A549 (cell line): ENCODE results near the gene IFNA8. TPM values are rescaled to one million over a fixed set of nuclear protein-coding genes. Genes with fewer than 3 reads are reported as not detected.

Experiments used
- ATAC-seq, 2 experiments: fragments of 200-7000 bp in 1 of 2; fragments of >200 bp in 1 of 2; cut with Nextera tagmentation in 1 of 2; cut with Tn5 transposase in 1 of 2; 3 replicates each; pipeline versions ENCODE4 v1.8.0 to v1.9.1; 2018 to 2020; ENCODE audit warnings: mild to moderate bottlenecking in 1 of 2, moderate library complexity in 1 of 2
- CTCF ChIA-PET: fragments of 300-600 bp; sonication (Branson Sonifier 250); formaldehyde crosslinking; extraction: SDS; loops from one replicate; lab custom pipeline; 2021; ENCODE audit warnings: antibody characterized with exemption, inconsistent platforms; lab: Yijun Ruan, JAX
- POLR2A ChIA-PET: fragments of 350-600 bp; formaldehyde crosslinking; extraction: SDS; loops from one replicate; lab custom pipeline; 2021; ENCODE audit warnings: antibody characterized with exemption, inconsistent platforms; lab: Yijun Ruan, JAX
- DNase-seq, 2 experiments: peaks; one replicate each; pipeline versions ENCODE4 v3.0.0 to v3.0.0-alpha.2; 2011 to 2016; ENCODE audit warnings: low read depth in 1 of 2, low spot score in 1 of 2
- FAIRE-seq: peaks from 2 replicates; lab custom pipeline; 2011; peaks lifted over from hg19 to GRCh38; lab: Jason Lieb, UNC
- H3K27ac ChIP-seq, 2 experiments: fragments of >200 bp; sonication (Bioruptor Twin); formaldehyde crosslinking; 3 replicates each; pipeline ENCODE4 v1.5.1; 2016 to 2017
- H3K4me1 ChIP-seq: fragments of >200 bp; sonication (Bioruptor Twin); formaldehyde crosslinking; 3 replicates; pipeline ENCODE4 v1.6.1; 2016
- H3K4me2 ChIP-seq: fragments of >200 bp; sonication (Bioruptor Twin); formaldehyde crosslinking; 3 replicates; pipeline ENCODE4 v1.6.1; 2016
- H3K4me3 ChIP-seq: fragments of >200 bp; sonication (Bioruptor Twin); formaldehyde crosslinking; 3 replicates; pipeline ENCODE4 v1.5.1; 2016
- H3K9me3 ChIP-seq: fragments of >200 bp; sonication (Bioruptor Twin); formaldehyde crosslinking; 3 replicates; pipeline ENCODE4 v1.6.1; 2016
- CHD4 ChIP-seq: fragments of 200-600 bp; sonication (generic); IDR thresholded peaks from 2 replicates; pipeline ENCODE4 v1.6.1; 2016; ENCODE audit warnings: antibody characterized with exemption, mild to moderate bottlenecking, borderline replicate concordance
- CTCF ChIP-seq: fragments of >200 bp; sonication (Bioruptor Twin); formaldehyde crosslinking; IDR thresholded peaks from 3 replicates; pipeline ENCODE4 v1.5.1; 2016
- HEYL ChIP-seq: fragments of 250-450 bp; sonication (Bioruptor Pico); IDR thresholded peaks from 2 replicates; pipeline ENCODE4 v1.8.0; 2021; ENCODE audit warnings: mild to moderate bottlenecking, moderate library complexity
- RAD21 ChIP-seq, 2 experiments: fragments of >200 bp in 1 of 2; sonication (Bioruptor Twin) in 1 of 2; formaldehyde crosslinking in 1 of 2; IDR thresholded peaks in 1 of 2; conservative IDR thresholded peaks in 1 of 2; 2 replicates in 1 of 2; 3 replicates in 1 of 2; pipeline ENCODE4 v1.6.1; 2012 to 2018; ENCODE audit warnings: inconsistent platforms in 1 of 2
- SMC3 ChIP-seq: fragments of >200 bp; sonication (Bioruptor Twin); formaldehyde crosslinking; IDR thresholded peaks from 3 replicates; pipeline ENCODE4 v1.6.1; 2018; ENCODE audit warnings: inconsistent platforms
- polyA plus RNA-seq, 4 experiments: library from polyadenylated mRNA; depleted of rRNA in 3 of 4; stranded (reverse); fragments of >200 nt; fragmentation: RNase III in 1 of 4; extraction: RNeasy Plus Mini Kit Qiagen cat#74134 plus additional on column Dnase treatment in 1 of 4; gene quantifications; 2 replicates in 3 of 4; 3 replicates in 1 of 4; pipeline ENCODE4 v1.2.3, GENCODE V29; 2011 to 2017

The IFNA8 gene
- polyA plus RNA-seq, 2 of the 4 experiments (the other 2 are of a cell fraction) = not detected

- H3K4me3 ChIP-seq = no peak overlapping the region
- H3K27ac ChIP-seq = no peak overlapping the region
- no peak for FAIRE-seq
- ChIA-PET CTCF (interaction anchor here (1.0 to 1.4 kb wide), 4 partner anchors 10 to 21 kb away, joined by 3 to 5 read pairs (median 4); no protein-coding TSS in a partner anchor), POLR2A (no interaction called here)
- H3K9me3 ChIP-seq = no peaks in the 10 kb centered on the region
- peak; percentile 88 to 94 for ATAC-seq
- peaks cover 8% of the 10 kb centered on the region; the same call in 1 of the 3 replicates for H3K4me1 ChIP-seq
- TF ChIP-seq SMC3 (0 out of 3 replicates have a peak, but pooled peaks have one; percentile 29), CTCF (peak; percentile 27; the same call in 2 of the 3 replicates), HEYL (CRISPR knock-in tag) (no peak), RAD21 (conservative IDR thresholded peaks at IDR 0.05 in 1 of 2, IDR thresholded peaks at IDR 0.05 in 1 of 2) (peak; percentile 25 to 71; a peak in 4 of 5 replicates), CHD4 (no peak)
- H3K4me2 ChIP-seq = no peak overlapping the region
- DNase-seq = peak; percentile 12 to 48
Measured at GRCh38 chr9:21455320-21455719, 46.4 kb downstream of the IFNA8 start.

Other genes starting within 250 kb of the IFNA8 start
- gene IFNA21, start 242.5 kb upstream of the IFNA8 start, polyA plus RNA-seq (2011; rRNA removed) = not detected in 2 replicates
- gene IFNA21, start 242.5 kb upstream of the IFNA8 start, polyA plus RNA-seq (2017; fragmentation: RNase III; extraction: RNeasy Plus Mini Kit Qiagen cat#74134 plus additional on column Dnase treatment) = not detected in 3 replicates
- gene IFNA4, start 221.5 kb upstream of the IFNA8 start, polyA plus RNA-seq (2011; rRNA removed) = not detected in 2 replicates
- gene IFNA4, start 221.5 kb upstream of the IFNA8 start, polyA plus RNA-seq (2017; fragmentation: RNase III; extraction: RNeasy Plus Mini Kit Qiagen cat#74134 plus additional on column Dnase treatment) = not detected in 3 replicates
- gene IFNA7, start 206.9 kb upstream of the IFNA8 start, polyA plus RNA-seq (2011; rRNA removed) = not detected in 2 replicates
- gene IFNA7, start 206.9 kb upstream of the IFNA8 start, polyA plus RNA-seq (2017; fragmentation: RNase III; extraction: RNeasy Plus Mini Kit Qiagen cat#74134 plus additional on column Dnase treatment) = not detected in 3 replicates
- not detected in 2 replicates for gene IFNA10, start 202.0 kb upstream of the IFNA8 start, polyA plus RNA-seq (2011; rRNA removed)
- gene IFNA10, start 202.0 kb upstream of the IFNA8 start, polyA plus RNA-seq (2017; fragmentation: RNase III; extraction: RNeasy Plus Mini Kit Qiagen cat#74134 plus additional on column Dnase treatment) = not detected in 3 replicates
- gene IFNA16, start 191.8 kb upstream of the IFNA8 start, polyA plus RNA-seq (2011; rRNA removed) = not detected in 2 replicates
- not detected in 3 replicates for gene IFNA16, start 191.8 kb upstream of the IFNA8 start, polyA plus RNA-seq (2017; fragmentation: RNase III; extraction: RNeasy Plus Mini Kit Qiagen cat#74134 plus additional on column Dnase treatment)
- not detected in 2 replicates for gene IFNA17, start 180.9 kb upstream of the IFNA8 start, polyA plus RNA-seq (2011; rRNA removed)
- not detected in 3 replicates for gene IFNA17, start 180.9 kb upstream of the IFNA8 start, polyA plus RNA-seq (2017; fragmentation: RNase III; extraction: RNeasy Plus Mini Kit Qiagen cat#74134 plus additional on column Dnase treatment)
- not detected in 2 replicates for gene IFNA14, start 169.1 kb upstream of the IFNA8 start, polyA plus RNA-seq (2011; rRNA removed)
- gene IFNA14, start 169.1 kb upstream of the IFNA8 start, polyA plus RNA-seq (2017; fragmentation: RNase III; extraction: RNeasy Plus Mini Kit Qiagen cat#74134 plus additional on column Dnase treatment) = not detected in 3 replicates
- not detected in 2 replicates for gene IFNA5, start 103.8 kb upstream of the IFNA8 start, polyA plus RNA-seq (2011; rRNA removed)
- gene IFNA5, start 103.8 kb upstream of the IFNA8 start, polyA plus RNA-seq (2017; fragmentation: RNase III; extraction: RNeasy Plus Mini Kit Qiagen cat#74134 plus additional on column Dnase treatment) = not detected in 3 replicates
- 25.3 and 27.4 TPM in 2 replicates for gene KLHL9, start 73.7 kb upstream of the IFNA8 start, polyA plus RNA-seq (2011; rRNA removed)
- gene KLHL9, start 73.7 kb upstream of the IFNA8 start, polyA plus RNA-seq (2017; fragmentation: RNase III; extraction: RNeasy Plus Mini Kit Qiagen cat#74134 plus additional on column Dnase treatment) = 17.8 to 19.5 TPM (median 18.6 TPM) in 3 replicates
- gene IFNA6, start 58.2 kb upstream of the IFNA8 start, polyA plus RNA-seq (2011; rRNA removed) = not detected in 2 replicates
- not detected in 3 replicates for gene IFNA6, start 58.2 kb upstream of the IFNA8 start, polyA plus RNA-seq (2017; fragmentation: RNase III; extraction: RNeasy Plus Mini Kit Qiagen cat#74134 plus additional on column Dnase treatment)
- gene IFNA13, start 41.1 kb upstream of the IFNA8 start, polyA plus RNA-seq (2011; rRNA removed) = not detected in 2 replicates
- gene IFNA13, start 41.1 kb upstream of the IFNA8 start, polyA plus RNA-seq (2017; fragmentation: RNase III; extraction: RNeasy Plus Mini Kit Qiagen cat#74134 plus additional on column Dnase treatment) = not detected in 3 replicates
- gene IFNA2, start 23.7 kb upstream of the IFNA8 start, polyA plus RNA-seq (2011; rRNA removed) = not detected in 2 replicates
- not detected in 3 replicates for gene IFNA2, start 23.7 kb upstream of the IFNA8 start, polyA plus RNA-seq (2017; fragmentation: RNase III; extraction: RNeasy Plus Mini Kit Qiagen cat#74134 plus additional on column Dnase treatment)
- not detected in 2 replicates for gene IFNA1, start 31.3 kb downstream of the IFNA8 start, polyA plus RNA-seq (2011; rRNA removed)
- not detected in 3 replicates for gene IFNA1, start 31.3 kb downstream of the IFNA8 start, polyA plus RNA-seq (2017; fragmentation: RNase III; extraction: RNeasy Plus Mini Kit Qiagen cat#74134 plus additional on column Dnase treatment)
- gene IFNE, start 73.2 kb downstream of the IFNA8 start, polyA plus RNA-seq (2011; rRNA removed) = 3.1 and 4.3 TPM in 2 replicates
- gene IFNE, start 73.2 kb downstream of the IFNA8 start, polyA plus RNA-seq (2017; fragmentation: RNase III; extraction: RNeasy Plus Mini Kit Qiagen cat#74134 plus additional on column Dnase treatment) = 2.3 to 2.5 TPM (median 2.4 TPM) in 3 replicates